OCI-LY7 (cell line): ENCODE measurements around the gene IL17REL. TPM values are rescaled to one million over a fixed set of nuclear protein-coding genes. Genes with fewer than 3 reads are reported as not detected.

Experiments
- BruUV-seq: library from RNA; stranded (reverse); fragments of 400-500 nt; replicated peaks from 2 replicates; lab custom pipeline; 2021; lab: Mats Ljungman, UMichigan
- CTCF ChIA-PET: fragments of 300-600 bp; sonication (Branson Sonifier 250); formaldehyde crosslinking; loops from one replicate; lab custom pipeline; 2022; ENCODE audit warnings: antibody characterized with exemption; ENCODE audit not compliant: unreplicated experiment; lab: Charles Lee
- POLR2A ChIA-PET: fragments of 300-600 bp; sonication (Branson Sonifier 250); formaldehyde crosslinking; loops from one replicate; lab custom pipeline; 2022; ENCODE audit warnings: antibody characterized with exemption; lab: Charles Lee
- DNase-seq: peaks from one replicate; pipeline ENCODE4 v3.0.0-alpha.2; 2015; ENCODE audit warnings: low spot score
- H2AFZ ChIP-seq: fragments of 200-600 bp; sonication (generic), shearing (Covaris generic); 2 replicates; pipeline ENCODE4 v1.6.1; 2014; ENCODE audit warnings: mild to moderate bottlenecking, antibody characterized with exemption, low read length, moderate library complexity
- H3K27ac ChIP-seq: fragments of 200-600 bp; sonication (generic); 2 replicates; pipeline ENCODE4 v1.5.1; 2014; ENCODE audit warnings: mixed run types, low read depth, mild to moderate bottlenecking, moderate library complexity, low read length, inconsistent platforms; ENCODE audit not compliant: poor library complexity, severe bottlenecking
- H3K36me3 ChIP-seq: fragments of 200-600 bp; sonication (generic); 2 replicates; pipeline ENCODE4 v1.6.1; 2014; ENCODE audit warnings: mild to moderate bottlenecking, antibody characterized with exemption, low read length, moderate library complexity, mixed read lengths; ENCODE audit not compliant: insufficient read depth
- H3K4me1 ChIP-seq: fragments of 200-600 bp; sonication (generic); 2 replicates; pipeline ENCODE4 v1.5.1; 2014; ENCODE audit warnings: mild to moderate bottlenecking, low read length; ENCODE audit not compliant: insufficient read depth, poor library complexity, severe bottlenecking
- H3K4me2 ChIP-seq: fragments of 200-600 bp; sonication (generic); 2 replicates; pipeline ENCODE4 v1.6.1; 2014; ENCODE audit warnings: mild to moderate bottlenecking, low read length
- H3K4me3 ChIP-seq: fragments of 200-600 bp; sonication (generic); 2 replicates; pipeline ENCODE4 v1.5.1; 2014; ENCODE audit warnings: mild to moderate bottlenecking, low read depth, low read length; ENCODE audit not compliant: poor library complexity, severe bottlenecking
- H3K79me2 ChIP-seq: fragments of 200-600 bp; sonication (generic); 2 replicates; pipeline ENCODE4 v1.6.1; 2016; ENCODE audit warnings: low read depth, mild to moderate bottlenecking, low read length, moderate library complexity, mixed read lengths; ENCODE audit not compliant: insufficient read depth
- H3K9me2 ChIP-seq: fragments of 200-600 bp; sonication (generic); 2 replicates; pipeline ENCODE4 v1.6.1; 2016; ENCODE audit warnings: mild to moderate bottlenecking, low read length, mixed read lengths; ENCODE audit not compliant: insufficient read depth
- H3K9me3 ChIP-seq: fragments of 200-600 bp; sonication (generic); 2 replicates; pipeline ENCODE4 v1.6.1; 2014; ENCODE audit warnings: mild to moderate bottlenecking, mixed run types, low read length, mixed read lengths
- H4K20me1 ChIP-seq: fragments of 200-600 bp; sonication (generic); 2 replicates; pipeline ENCODE4 v1.6.1; 2014; ENCODE audit warnings: mild to moderate bottlenecking, antibody characterized with exemption, low read length, moderate library complexity, mixed read lengths; ENCODE audit not compliant: insufficient read depth
- EZH2phosphoT487 ChIP-seq: fragments of 200-600 bp; sonication (generic); IDR thresholded peaks from 2 replicates; pipeline ENCODE4 v1.6.1; 2018; ENCODE audit warnings: low read depth, borderline replicate concordance, mild to moderate bottlenecking, mixed run types, antibody characterized with exemption, low read length, moderate library complexity, mixed read lengths
- intact Hi-C: fragments of 100-400 bp; cut with micrococcal nuclease; formaldehyde crosslinking; loops from one replicate; pipeline ENCODE4 v1.10.0; 2022; ENCODE audit not compliant: unreplicated experiment
- total RNA-seq, 2 experiments: library from RNA; depleted of rRNA in 1 of 2; stranded (reverse); fragments of >200 nt in 1 of 2; shearing (Covaris generic) in 1 of 2; gene quantifications; 2 replicates each; pipeline ENCODE4 v1.2.3, GENCODE V29; 2014 to 2022
- TF ChIP-seq, protein P1 (sequence below): fragments of 200-600 bp; sonication (generic); conservative IDR thresholded peaks from 2 replicates; pipeline ENCODE4 v1.5.1; 2014; ENCODE audit warnings: mild to moderate bottlenecking, antibody characterized with exemption, low read length, moderate library complexity, mixed read lengths

The IL17REL gene
- total RNA-seq, 2 experiments from 2014 or later = 0.03 TPM; not detected in 1

DNA sequence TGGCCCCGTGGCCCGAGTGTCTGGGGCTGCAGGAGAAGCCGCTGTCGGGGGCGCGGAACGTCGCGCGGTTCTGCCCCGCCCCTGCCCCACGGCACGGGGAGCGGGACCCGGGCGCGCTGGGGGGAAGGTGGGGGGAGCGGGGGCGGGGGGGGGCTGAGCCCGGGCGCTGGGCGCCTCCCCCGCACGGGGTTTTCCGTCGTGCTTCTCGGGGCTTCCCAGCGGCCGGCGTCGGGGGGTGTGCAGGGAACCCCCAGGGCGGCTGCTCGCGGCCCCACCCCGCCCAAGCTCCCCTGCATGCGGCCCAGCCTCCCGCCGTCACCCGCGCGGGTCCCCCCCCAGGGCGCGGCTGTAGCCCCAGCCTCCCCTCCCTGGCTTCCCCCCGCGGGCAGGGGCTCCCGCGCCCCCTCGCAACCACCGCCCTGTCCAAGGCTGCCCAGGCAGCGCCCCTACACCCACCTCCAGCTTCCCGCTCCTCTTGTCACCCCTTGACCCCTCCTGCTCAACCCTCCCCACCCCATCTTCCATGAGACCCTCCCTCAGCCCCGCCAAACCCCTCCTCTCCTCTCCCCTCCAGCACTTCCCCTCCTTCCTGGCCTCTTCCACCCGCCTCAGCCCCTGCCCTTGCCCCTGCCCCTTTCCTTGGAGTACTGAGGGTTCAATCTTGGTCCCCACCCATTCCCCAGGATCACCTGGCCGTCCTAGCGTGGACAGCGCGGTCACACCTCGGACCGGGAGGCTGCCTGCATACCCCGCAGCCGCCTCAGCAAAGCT, 1.7 kb downstream of the IL17REL start:
- H3K27ac ChIP-seq = no peak overlapping the region
- H3K9me3 ChIP-seq = no peaks in the 10 kb centered on the region
- no peaks in the 10 kb centered on the region for H3K36me3 ChIP-seq
- no peak overlapping the region for H3K4me3 ChIP-seq
- intact Hi-C loops = no loop called here
- H2AFZ ChIP-seq = no peak overlapping the region
- H3K79me2 ChIP-seq = no peaks in the 10 kb centered on the region
- BruUV-seq = no TSS peak
- peaks cover 7% of the 10 kb centered on the region for H3K4me1 ChIP-seq
- TF ChIP-seq, protein P1, sequence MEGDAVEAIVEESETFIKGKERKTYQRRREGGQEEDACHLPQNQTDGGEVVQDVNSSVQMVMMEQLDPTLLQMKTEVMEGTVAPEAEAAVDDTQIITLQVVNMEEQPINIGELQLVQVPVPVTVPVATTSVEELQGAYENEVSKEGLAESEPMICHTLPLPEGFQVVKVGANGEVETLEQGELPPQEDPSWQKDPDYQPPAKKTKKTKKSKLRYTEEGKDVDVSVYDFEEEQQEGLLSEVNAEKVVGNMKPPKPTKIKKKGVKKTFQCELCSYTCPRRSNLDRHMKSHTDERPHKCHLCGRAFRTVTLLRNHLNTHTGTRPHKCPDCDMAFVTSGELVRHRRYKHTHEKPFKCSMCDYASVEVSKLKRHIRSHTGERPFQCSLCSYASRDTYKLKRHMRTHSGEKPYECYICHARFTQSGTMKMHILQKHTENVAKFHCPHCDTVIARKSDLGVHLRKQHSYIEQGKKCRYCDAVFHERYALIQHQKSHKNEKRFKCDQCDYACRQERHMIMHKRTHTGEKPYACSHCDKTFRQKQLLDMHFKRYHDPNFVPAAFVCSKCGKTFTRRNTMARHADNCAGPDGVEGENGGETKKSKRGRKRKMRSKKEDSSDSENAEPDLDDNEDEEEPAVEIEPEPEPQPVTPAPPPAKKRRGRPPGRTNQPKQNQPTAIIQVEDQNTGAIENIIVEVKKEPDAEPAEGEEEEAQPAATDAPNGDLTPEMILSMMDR = no peak
- no peak for TF ChIP-seq EZH2phosphoT487
- DNase-seq = no peak
- no peak overlapping the region for H3K4me2 ChIP-seq
- H4K20me1 ChIP-seq = no peaks in the 10 kb centered on the region
- no peaks in the 10 kb centered on the region for H3K9me2 ChIP-seq
- POLR2A ChIA-PET = no interaction called here
- CTCF ChIA-PET = no interaction called here

DNA sequence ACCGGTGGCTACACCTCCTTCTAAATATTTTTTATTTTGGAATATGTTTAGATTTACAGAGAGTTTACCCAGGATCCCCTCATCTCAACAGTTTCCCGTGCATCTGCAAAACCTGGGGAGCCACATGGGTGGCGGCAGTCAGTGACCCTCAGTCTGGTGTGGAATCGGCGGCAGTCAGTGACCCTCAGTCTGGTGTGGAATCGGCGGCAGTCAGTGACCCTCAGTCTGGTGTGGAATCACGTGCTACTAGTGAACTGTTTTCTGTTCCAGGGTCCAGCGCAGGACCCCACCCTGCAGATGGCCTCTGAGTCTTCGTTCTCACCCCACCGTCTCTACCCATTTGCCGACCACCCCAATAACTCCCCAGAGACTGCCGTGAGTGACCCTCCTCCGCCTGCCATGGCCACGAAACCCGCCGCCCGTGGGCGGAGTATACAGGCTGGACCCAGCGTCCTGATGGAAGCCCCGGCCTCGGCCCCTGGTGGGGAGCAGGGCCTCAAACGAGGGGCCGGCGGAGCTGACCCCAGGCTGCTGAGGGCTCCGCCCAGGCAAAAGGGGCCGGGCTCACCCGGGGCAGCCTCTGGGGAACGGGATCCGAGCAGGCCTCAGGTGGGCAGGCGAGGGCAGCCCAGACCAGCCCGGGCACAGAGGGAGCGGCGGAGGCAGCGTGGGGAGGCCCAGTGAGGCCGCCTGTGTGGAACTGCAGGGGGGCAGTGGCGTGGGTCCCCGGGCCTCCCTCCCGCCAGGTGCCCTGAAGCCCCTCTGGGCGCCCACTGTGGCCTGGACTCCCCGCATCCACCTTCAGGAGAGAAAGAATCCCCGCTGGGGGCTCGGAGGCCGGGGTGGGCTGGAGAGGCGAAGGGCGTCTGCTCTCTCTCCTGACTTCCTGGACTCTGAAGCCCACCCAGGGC, 2.5 kb downstream of the IL17REL start:
- no peaks in the 10 kb centered on the region for H3K36me3 ChIP-seq
- TF ChIP-seq, protein P1 = no peak
- no peak for TF ChIP-seq EZH2phosphoT487
- intact Hi-C loops = no loop called here

DNA sequence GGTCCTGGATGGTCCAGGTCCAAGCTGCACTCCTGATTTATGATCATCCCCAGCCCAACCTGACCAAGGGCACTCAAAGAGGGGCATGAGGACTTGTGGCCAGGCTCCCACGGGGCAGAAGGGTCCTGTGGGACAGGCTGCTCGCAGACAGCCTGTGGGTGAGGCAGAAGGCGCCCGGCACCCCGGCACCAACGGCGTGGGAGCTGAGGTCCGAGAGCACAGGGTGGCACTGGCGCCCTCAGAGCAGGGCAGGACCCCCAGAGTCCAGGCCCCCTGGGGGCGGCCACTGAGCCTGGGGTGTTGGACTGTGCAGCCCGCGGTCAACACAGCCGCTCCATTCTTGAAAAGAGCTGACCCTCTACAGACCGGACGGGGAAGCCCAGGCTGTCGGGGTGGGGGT, 3.3 kb downstream of the IL17REL start:
- Histone ChIP-seq H3K4me2 (no peak overlapping the region), H3K4me1 (peaks cover 7% of the 10 kb centered on the region), H3K9me2 (no peaks in the 10 kb centered on the region), H4K20me1 (no peaks in the 10 kb centered on the region), H3K79me2 (no peaks in the 10 kb centered on the region), H3K4me3 (no peak overlapping the region), H2AFZ (no peak overlapping the region), H3K36me3 (no peaks in the 10 kb centered on the region), H3K27ac (no peak overlapping the region), H3K9me3 (no peaks in the 10 kb centered on the region)
- CTCF ChIA-PET = no interaction called here
- intact Hi-C loops = no loop called here
- DNase-seq = no peak
- POLR2A ChIA-PET = no interaction called here
- TF ChIP-seq, protein P1 = no peak
- TF ChIP-seq EZH2phosphoT487 = no peak
- no TSS peak for BruUV-seq

More for the DNA sequence above, 2.5 kb downstream of the IL17REL start:
- no peak overlapping the region for H3K4me3 ChIP-seq
- CTCF ChIA-PET = no interaction called here
- H3K79me2 ChIP-seq = no peaks in the 10 kb centered on the region
- no peaks in the 10 kb centered on the region for H3K9me2 ChIP-seq
- POLR2A ChIA-PET = no interaction called here
- no peak overlapping the region for H3K4me2 ChIP-seq
- no peak overlapping the region for H2AFZ ChIP-seq
- BruUV-seq = no TSS peak
- H3K27ac ChIP-seq = no peak overlapping the region
- no peaks in the 10 kb centered on the region for H3K9me3 ChIP-seq
- no peak for DNase-seq
- no peaks in the 10 kb centered on the region for H4K20me1 ChIP-seq
- H3K4me1 ChIP-seq = peaks cover 7% of the 10 kb centered on the region
